C4-2B (cell line): ENCODE results near the gene NUP35.

Experiments
- H3K27ac ChIP-seq: fragments of 450-650 bp; 2 replicates; pipeline ENCODE4 v1.5.1; 2017
- ZFX ChIP-seq: fragments of 450-650 bp; IDR thresholded peaks from 2 replicates; pipeline ENCODE4 v1.6.1; 2017
- TF ChIP-seq, protein P1 (sequence below): fragments of 450-650 bp; conservative IDR thresholded peaks from 2 replicates; pipeline ENCODE4 v1.5.1; 2017; ENCODE audit warnings: mild to moderate bottlenecking

Gene NUP35

DNA sequence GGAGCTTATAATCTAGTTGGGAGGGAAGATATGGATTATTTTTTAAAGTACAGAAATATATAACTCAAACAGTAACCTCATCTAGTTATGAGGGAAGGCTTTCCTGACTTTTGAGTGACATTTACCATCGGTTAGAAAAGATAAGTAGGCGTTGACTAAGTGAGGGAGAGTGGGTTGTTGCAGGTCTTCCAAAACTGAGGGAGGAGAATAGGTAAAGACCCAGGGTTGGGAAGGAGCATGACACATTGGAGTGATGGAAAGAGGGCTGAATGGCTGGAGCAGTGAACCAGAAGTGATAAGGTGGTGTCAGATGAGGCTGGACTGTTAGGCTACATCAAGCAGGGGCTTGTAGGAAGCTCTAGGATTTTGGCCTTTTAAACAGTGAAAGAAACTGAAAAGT lies 10.6 kb upstream of the NUP35 start:
- TF ChIP-seq, protein P1, sequence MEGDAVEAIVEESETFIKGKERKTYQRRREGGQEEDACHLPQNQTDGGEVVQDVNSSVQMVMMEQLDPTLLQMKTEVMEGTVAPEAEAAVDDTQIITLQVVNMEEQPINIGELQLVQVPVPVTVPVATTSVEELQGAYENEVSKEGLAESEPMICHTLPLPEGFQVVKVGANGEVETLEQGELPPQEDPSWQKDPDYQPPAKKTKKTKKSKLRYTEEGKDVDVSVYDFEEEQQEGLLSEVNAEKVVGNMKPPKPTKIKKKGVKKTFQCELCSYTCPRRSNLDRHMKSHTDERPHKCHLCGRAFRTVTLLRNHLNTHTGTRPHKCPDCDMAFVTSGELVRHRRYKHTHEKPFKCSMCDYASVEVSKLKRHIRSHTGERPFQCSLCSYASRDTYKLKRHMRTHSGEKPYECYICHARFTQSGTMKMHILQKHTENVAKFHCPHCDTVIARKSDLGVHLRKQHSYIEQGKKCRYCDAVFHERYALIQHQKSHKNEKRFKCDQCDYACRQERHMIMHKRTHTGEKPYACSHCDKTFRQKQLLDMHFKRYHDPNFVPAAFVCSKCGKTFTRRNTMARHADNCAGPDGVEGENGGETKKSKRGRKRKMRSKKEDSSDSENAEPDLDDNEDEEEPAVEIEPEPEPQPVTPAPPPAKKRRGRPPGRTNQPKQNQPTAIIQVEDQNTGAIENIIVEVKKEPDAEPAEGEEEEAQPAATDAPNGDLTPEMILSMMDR, result no peak
- no peak for TF ChIP-seq ZFX
- no peak overlapping the region for H3K27ac ChIP-seq

DNA sequence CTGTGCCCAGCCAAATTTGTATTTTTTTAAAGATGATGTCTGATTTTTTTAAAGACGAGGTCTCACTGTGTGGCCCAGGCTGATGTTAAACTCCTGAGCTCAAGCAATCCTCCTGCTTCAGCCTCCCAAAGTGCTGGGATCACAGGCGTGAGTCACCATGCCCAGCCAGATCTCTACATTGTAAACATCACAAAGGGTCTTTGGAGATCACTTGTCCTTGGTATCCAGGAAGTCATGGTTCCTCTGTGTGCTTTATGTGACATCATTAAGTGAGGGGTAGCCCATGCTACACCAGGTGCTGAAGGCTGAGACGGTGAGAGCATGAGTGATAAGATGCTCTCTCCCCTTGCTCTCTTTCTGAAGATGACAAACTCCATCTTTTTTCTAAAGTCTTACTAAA lies 7.0 kb upstream of the NUP35 start:
- H3K27ac ChIP-seq, result no peak overlapping the region
- TF ChIP-seq ZFX, result no peak
- TF ChIP-seq, protein P1, result no peak

DNA sequence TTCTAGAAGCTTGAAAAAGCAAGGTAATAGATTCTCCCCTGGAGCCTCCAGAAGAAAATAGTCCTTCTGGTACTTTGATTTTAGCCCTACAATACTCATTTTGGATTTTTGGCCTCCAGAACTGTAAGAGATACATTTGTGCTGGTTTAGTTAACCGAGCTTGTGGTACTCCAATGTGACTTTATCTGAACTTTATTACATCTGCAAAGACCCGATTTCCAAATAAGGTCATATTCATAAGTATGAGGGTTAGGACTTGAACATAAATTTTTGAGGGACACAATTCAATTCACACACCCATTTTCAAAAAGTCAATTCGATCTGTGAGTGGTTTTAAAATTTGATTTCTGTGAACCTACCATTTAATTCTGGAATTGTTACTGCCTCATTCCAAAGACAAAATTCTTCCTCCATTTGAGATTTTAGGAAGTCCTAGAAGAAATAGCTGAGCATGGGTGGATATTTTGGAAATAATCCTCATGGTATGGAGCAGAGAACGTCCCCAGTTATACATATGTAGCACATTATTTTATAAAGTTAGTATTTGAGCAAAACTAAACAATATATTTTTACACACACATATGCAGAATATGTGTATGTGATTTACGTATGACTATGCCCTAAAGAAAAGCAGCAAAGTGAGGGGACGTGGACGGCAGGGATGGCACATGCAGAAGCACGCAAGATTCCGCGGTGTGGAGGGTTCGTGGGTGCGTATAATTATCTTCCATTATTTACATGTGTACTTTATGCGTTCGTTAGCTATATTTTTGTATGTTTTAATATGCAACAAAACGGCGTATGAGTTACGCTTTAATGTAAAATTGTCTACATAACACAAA lies 905 bp upstream of the NUP35 start:
- TF ChIP-seq ZFX, result no peak
- TF ChIP-seq, protein P1, result no peak
- H3K27ac ChIP-seq, result peak overlapping the region; percentile 96

DNA sequence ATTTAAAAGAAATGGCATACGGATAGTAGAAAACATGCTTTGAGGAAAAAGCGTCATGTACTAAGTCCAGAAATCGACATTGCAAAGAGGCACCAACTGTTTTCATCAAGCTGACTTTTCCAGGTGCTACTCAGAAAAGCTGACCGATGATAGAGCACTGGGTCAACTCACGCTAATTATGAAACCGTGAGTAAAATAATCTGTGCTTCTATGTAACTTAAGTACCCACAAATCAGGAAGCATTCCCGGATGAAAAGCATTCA lies 353 bp upstream of the NUP35 start:
- no peak for TF ChIP-seq ZFX
- TF ChIP-seq, protein P1, result no peak
- peak overlapping the region; percentile 96 for H3K27ac ChIP-seq

DNA sequence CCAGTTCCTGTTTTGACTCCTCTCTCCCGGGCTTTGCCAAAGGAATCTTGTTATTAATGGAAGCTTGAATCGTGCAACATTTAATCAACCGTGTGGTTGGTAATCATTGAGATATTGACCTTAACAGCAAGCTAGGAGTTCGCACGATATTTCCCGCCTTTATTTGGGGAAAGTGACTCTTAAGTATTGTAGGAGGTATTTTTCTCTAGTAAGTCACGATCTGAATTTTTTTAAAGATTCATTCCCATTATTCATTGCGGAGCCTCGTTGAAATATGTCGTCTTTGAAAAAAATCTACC lies 663 bp downstream of the NUP35 start:
- TF ChIP-seq, protein P1, result no peak

DNA sequence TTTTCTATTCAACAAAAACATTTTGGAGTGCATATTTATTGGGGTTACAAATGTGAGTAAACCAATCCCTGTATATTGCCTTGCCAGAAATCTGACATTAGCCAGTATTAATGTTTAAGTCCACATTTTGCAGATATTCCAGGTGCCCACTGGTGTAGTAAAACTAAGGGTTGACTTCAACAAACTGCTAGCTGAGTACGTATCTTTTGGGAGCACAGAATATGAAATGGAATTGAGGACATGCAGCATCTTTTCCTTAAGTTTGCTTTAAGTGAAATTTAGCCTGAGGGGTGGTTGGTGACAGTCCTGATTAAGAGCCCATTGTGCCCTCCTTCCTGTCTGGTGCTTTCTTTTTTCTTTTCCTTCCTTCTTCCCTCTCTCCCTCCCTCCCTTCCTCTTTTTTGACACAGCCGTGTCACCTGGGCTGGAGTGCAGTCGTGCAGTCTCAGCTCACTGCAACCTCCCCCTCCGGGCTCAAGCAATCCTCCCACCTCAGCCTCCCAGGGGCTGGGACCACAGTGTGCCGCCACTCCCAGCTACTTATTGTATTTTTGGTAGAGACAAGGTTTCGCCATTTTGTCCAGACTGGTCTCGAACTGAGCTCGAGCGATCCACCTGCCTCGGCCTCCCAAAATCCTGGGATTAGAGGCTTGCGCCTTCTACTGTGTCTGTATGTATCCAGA lies 1.6 kb downstream of the NUP35 start:
- peak overlapping the region; percentile 31 for H3K27ac ChIP-seq
- TF ChIP-seq ZFX, result no peak
- TF ChIP-seq, protein P1, result no peak

More for the DNA sequence above, 663 bp downstream of the NUP35 start:
- H3K27ac ChIP-seq, result peak overlapping the region; percentile 96

DNA sequence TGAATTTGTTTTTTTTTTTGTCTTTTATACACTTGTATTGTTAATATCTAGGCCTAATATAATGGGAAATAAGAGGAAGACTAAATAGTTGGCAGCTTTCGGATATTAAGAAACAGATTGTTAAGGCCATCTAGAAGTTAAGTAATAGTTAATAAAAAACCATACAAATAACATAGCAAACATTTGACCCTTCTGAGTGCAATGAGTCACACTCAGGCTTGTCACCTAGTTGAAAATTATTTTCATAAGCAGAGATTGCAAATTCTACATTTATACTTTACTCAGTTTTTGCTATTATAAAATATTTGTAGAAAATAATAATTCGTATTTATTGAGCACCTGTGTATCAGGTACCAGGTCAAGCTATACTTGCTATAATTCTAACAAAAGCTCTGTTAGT lies 2.4 kb downstream of the NUP35 start:
- TF ChIP-seq, protein P1, result no peak
- TF ChIP-seq ZFX, result no peak
- H3K27ac ChIP-seq, result no peak overlapping the region
